Measurements from ENCODE around the gene RNF187.

RNF187 gene

GRCh38 chr1:228486596-228487335 is 416 bp upstream of the RNF187 start:
- TF ChIP-seq CTCF (IDR thresholded peaks at IDR 0.05; ENCODE audit: low read depth, low read length, missing control alignments), result no peak
- H3K4me3 ChIP-seq (ENCODE audit: low read depth, low read length), result peak overlapping the region; percentile 94
- no peak for DNase-seq (ENCODE audit: low read depth)

DNA sequence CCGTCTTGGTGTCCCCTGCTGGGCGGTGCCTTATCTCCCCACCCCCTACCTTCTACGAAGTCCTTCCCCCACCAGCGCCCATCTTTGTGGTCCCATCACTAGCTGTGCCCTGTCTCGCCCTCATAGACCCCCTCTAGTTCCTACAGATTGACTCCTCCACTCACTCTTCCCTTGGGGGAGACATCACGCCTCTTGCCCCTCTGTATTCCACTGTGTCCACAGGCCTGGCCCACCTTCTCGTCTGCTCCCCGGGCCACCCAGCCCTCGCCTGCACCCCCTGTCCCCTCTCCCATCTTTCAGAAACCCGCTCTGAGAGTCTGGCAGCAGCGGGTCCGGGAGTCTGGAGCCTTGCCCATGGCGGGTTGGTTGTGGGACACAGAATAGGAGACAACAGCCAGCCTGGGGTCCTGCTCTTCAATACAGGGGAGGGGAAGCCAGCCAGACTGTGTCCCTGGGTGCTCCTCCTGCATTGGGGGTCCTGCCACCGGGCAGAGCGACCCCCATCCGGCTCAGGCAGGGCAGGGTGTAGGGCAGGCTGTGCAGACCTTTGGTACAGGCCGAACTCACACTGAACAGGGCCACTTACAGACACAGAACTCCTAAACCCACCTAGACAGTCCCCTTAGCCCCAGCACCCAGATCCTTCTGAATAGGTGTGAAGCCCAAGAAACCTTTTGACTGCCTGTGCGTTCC is 1.1 kb downstream of the RNF187 start:
- TF ChIP-seq CTCF (IDR thresholded peaks at IDR 0.05; ENCODE audit: low read depth, low read length, missing control alignments), result no peak
- H3K4me3 ChIP-seq (ENCODE audit: low read depth, low read length), result peak overlapping the region; percentile 94
- DNase-seq (ENCODE audit: low read depth), result no peak

- peak overlapping the region; percentile 94 for H3K4me3 ChIP-seq (ENCODE audit: low read depth, low read length)
- TF ChIP-seq CTCF (IDR thresholded peaks at IDR 0.05; ENCODE audit: low read depth, low read length, missing control alignments), result no peak
- no peak for DNase-seq (ENCODE audit: low read depth)
Observed at GRCh38 chr1:228488818-228489674, 1.9 kb downstream of the RNF187 start.

DNA sequence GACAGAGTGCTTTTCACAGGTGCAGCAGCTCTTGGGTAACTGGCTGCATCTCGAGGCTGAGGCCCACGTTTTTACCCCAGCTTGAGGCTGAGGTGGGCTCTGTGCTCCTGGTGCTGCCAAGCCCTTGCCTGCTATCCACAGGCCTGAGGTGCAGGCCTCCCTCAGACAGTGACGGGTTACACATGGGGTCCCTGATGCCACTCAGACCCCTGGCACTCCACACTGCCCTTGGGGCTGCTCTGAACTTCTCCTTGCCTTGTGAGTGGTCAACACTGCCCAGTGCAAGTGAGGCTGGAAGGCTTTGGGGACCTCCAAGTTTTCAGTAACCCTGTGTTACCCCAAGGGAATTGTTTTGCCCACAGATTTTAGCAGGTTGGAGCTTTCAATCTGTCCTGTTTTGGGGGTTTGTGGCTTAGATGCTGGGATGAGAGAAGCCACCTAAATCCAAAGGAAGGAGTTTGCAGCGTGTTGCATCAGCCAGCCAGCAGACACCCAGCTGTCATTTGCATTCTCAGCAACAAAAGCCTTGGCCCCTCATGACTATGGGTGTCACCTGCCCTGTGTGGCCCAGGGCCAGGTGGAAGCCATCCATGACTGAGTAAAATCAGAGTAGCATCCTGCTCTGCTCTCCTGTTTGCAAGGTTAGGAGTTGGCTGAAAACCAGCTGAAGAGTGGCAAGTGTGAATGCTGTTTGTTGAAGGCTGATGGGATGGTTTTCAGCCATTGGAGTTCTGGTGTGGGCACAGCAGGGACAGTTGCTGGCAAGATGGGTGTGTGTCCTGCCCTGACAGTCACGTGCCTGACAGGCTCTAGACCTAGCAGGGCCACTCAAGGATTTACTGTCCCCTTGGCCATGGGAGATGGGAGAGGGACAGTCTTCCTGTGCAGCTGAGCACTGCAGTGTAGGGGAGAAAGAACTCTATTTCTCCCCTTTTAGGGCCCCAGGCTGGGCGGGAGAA is 3.2 kb downstream of the RNF187 start:
- no peak overlapping the region for H3K4me3 ChIP-seq (ENCODE audit: low read depth, low read length)
- no peak for DNase-seq (ENCODE audit: low read depth)
- no peak for TF ChIP-seq CTCF (IDR thresholded peaks at IDR 0.05; ENCODE audit: low read depth, low read length, missing control alignments)

- no peak for TF ChIP-seq CTCF (IDR thresholded peaks at IDR 0.05; ENCODE audit: low read depth, low read length, missing control alignments)
- no peak overlapping the region for H3K4me3 ChIP-seq (ENCODE audit: low read depth, low read length)
- DNase-seq (ENCODE audit: low read depth), result no peak
Observed at GRCh38 chr1:228493141-228494043, 6.2 kb downstream of the RNF187 start.
